GM23248 (cell line): Measurements from ENCODE around the gene GRIA4. TPM values are rescaled to one million over a fixed set of nuclear protein-coding genes. Genes with fewer than 3 reads are reported as not detected.

ENCODE experiments used
- DNase-seq: peaks from one replicate; pipeline ENCODE4 v3.0.0-alpha.2; 2015
- H2AFZ ChIP-seq: fragments of 200-600 bp; sonication (generic); 2 replicates; pipeline ENCODE4 v1.6.1; 2016; ENCODE audit warnings: antibody characterized with exemption
- H3F3A ChIP-seq: fragments of 200-600 bp; sonication (generic); 2 replicates; pipeline ENCODE4 v1.6.1; 2016; ENCODE audit warnings: mild to moderate bottlenecking, antibody characterized with exemption, mixed run types; ENCODE audit not compliant: insufficient read depth
- H3K27ac ChIP-seq: fragments of 200-600 bp; sonication (generic); 2 replicates; pipeline ENCODE4 v1.5.1; 2016; ENCODE audit warnings: mild to moderate bottlenecking
- H3K27me3 ChIP-seq: fragments of 200-600 bp; sonication (generic); replicated peaks from 2 replicates; pipeline ENCODE4 v1.6.1; 2016; ENCODE audit warnings: mild to moderate bottlenecking; ENCODE audit not compliant: insufficient read depth
- H3K36me3 ChIP-seq: fragments of 200-600 bp; sonication (generic); 2 replicates; pipeline ENCODE4 v1.6.1; 2016; ENCODE audit warnings: low read depth, mild to moderate bottlenecking
- H3K4me1 ChIP-seq: fragments of 200-600 bp; sonication (generic); 2 replicates; pipeline ENCODE4 v1.6.1; 2016; ENCODE audit warnings: mild to moderate bottlenecking; ENCODE audit not compliant: insufficient read depth
- H3K4me2 ChIP-seq: fragments of 200-600 bp; sonication (generic); one replicate; pipeline ENCODE4 v1.6.1; 2016; ENCODE audit warnings: mild to moderate bottlenecking; ENCODE audit not compliant: unreplicated experiment
- H3K4me3 ChIP-seq: fragments of 200-600 bp; sonication (generic); 2 replicates; pipeline ENCODE4 v1.5.1; 2016; ENCODE audit warnings: mild to moderate bottlenecking
- H3K79me2 ChIP-seq: fragments of 200-600 bp; sonication (generic); 2 replicates; pipeline ENCODE4 v1.6.1; 2016; ENCODE audit warnings: mild to moderate bottlenecking; ENCODE audit not compliant: insufficient read depth
- H3K9ac ChIP-seq: fragments of 200-600 bp; sonication (generic); 2 replicates; pipeline ENCODE4 v1.6.1; 2016; ENCODE audit warnings: mild to moderate bottlenecking
- H3K9me2 ChIP-seq: fragments of 200-600 bp; sonication (generic); 2 replicates; pipeline ENCODE4 v1.6.1; 2016; ENCODE audit warnings: mixed run types, mild to moderate bottlenecking, moderate library complexity; ENCODE audit not compliant: insufficient read depth
- H3K9me3 ChIP-seq: fragments of 200-600 bp; sonication (generic); one replicate; pipeline ENCODE4 v1.6.1; 2017; ENCODE audit warnings: low read depth
- H4K20me1 ChIP-seq: fragments of 200-600 bp; sonication (generic); 2 replicates; pipeline ENCODE4 v1.6.0; 2016; ENCODE audit not compliant: insufficient read depth
- EZH2 ChIP-seq: fragments of 200-600 bp; sonication (generic); IDR thresholded peaks from 2 replicates; pipeline ENCODE4 v1.6.1; 2018; ENCODE audit warnings: antibody characterized with exemption, mild to moderate bottlenecking; ENCODE audit not compliant: insufficient read depth, poor library complexity, severe bottlenecking
- EZH2phosphoT487 ChIP-seq: fragments of 200-600 bp; sonication (generic); IDR thresholded peaks from 2 replicates; pipeline ENCODE4 v1.6.1; 2018; ENCODE audit warnings: antibody characterized with exemption, moderate library complexity, mild to moderate bottlenecking, low read depth; ENCODE audit not compliant: insufficient read depth
- WGBS, 2 experiments: methylation state at CpG; one replicate each; pipeline ENCODE4 v1.1.6; 2015 to 2017; ENCODE audit warnings: low lambda C conversion rate in 2 of 2, low coverage in 1 of 2; ENCODE audit errors: missing lambda C conversion rate in 2 of 2; 5-methylcytosine and 5-hydroxymethylcytosine counted together
- in situ Hi-C: fragments of 300-500 bp; cut with MboI; formaldehyde crosslinking; loops from 2 replicates; pipeline ENCODE4 v1.15.0; 2020
- polyA plus RNA-seq: library from polyadenylated mRNA; unstranded; fragments of >200 nt; fragmentation: Nextera tagmentation; extraction: Ambion mirVana; gene quantifications from 2 replicates; pipeline ENCODE4 v1.2.1, GENCODE V29; 2016
- total RNA-seq: library from RNA; depleted of rRNA; stranded (reverse); fragments of >200 nt; shearing (Covaris generic); gene quantifications from 2 replicates; pipeline ENCODE4 v1.2.3, GENCODE V29; 2014; rRNA removed

GRIA4 gene
- total RNA-seq (not detected in 2 replicates), polyA plus RNA-seq (not detected in 2 replicates)

DNA sequence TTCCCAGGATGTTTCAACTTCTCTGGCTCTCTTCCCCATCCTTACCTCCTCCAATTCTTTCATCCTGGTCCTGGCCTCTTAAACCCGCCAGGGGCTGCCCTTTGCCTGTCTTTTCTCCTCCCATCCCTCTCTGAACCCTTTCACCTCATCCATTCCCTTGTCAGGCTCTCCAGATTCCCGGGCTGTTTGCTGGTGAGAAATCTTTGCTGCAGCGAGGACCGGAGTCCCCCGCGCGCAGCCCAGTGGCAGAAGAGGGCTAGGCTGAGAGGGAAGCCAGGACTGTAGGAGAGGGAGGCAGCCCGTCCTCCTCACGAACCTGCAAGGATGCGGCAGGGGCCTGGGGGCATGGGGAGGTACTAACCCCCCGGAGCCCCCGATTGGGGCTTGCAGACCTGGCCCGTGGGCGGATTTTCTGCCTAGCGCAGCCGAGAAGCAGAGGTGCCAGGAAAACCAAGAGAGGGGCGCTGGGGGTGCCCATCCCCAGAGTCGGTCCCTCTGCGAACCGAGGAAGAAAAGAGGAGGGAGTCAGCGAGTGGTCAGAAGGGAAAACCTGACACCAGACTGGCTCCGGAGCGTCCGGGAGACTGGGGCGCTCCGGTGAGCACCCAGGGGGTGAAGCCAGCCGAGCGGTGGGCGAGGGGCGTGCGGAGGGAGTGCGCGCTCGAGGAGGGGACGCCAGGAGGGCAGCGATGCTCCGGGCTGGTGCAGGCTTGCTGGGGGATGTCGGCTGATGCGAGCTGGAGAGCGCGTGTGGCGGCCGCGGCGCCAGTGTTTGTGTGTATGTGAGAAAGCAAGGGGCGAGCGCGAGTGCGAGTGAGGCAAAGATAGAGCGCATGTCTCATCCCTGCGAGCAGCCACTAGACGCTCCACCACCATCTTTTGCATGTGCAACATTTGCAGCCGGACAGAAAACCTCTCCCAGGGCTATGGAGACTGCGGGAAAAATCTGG lies at the start of gene GRIA4:
Gene GRIA4, plus strand, starts transcription at position 242 of the 950 bp plus-strand sequence. CDS start 925 bp downstream, outside the sequence.
- in situ Hi-C loops, result no loop called here
- 0 out of 2 replicates have a peak, but pooled peaks have one; percentile 14 for TF ChIP-seq EZH2phosphoT487
- TF ChIP-seq EZH2, result no peak
- peak within 1 kb of the TSS; percentile 65 for H3K4me2 ChIP-seq
- peaks cover 56% of the 10 kb centered on the region for H3K27me3 ChIP-seq
- H4K20me1 ChIP-seq, result no peaks in the 10 kb centered on the region
- H3K27ac ChIP-seq, result no peak within 1 kb of the TSS
- H3K4me1 ChIP-seq, result peaks cover 5% of the 10 kb centered on the region; the same call in 1 of the 2 replicates
- H3K4me3 ChIP-seq, result peak within 1 kb of the TSS; percentile 60
- no peaks in the 10 kb centered on the region for H3K36me3 ChIP-seq
- H3K9ac ChIP-seq, result no peak within 1 kb of the TSS
- H3K9me2 ChIP-seq, result no peaks in the 10 kb centered on the region
- H3K79me2 ChIP-seq, result no peaks in the 10 kb centered on the region
- WGBS, 2 experiments, result 3 to 9% methylated on average over 53 to 54 of the region's 54 CpGs
- peak within 1 kb of the TSS; percentile 77 for H2AFZ ChIP-seq
- H3K9me3 ChIP-seq, result no peaks in the 10 kb centered on the region
- DNase-seq, result peak; percentile 65
- H3F3A ChIP-seq, result no peaks in the 10 kb centered on the region

DNA sequence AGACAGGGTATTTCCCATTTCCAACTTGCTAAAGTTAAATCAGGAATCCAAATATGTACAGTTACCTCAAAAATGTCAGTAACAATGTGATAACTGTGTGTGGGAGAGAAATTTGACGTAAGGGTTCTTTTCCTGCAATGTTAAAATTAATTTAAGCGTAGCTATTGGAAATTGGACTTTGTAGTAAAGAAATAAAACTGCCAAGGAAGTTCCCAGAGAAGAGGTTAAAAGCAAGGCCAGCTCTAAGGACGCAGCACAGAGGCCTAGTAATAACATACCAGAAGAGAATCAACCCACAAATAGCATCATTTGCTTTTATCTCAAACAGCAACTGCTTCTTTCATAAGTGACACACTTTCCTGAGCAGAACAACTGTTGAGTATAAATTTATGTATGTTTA lies 36.8 kb upstream of the GRIA4 start:
- no peaks in the 10 kb centered on the region for H3K27me3 ChIP-seq
- no peaks in the 10 kb centered on the region for H3K4me1 ChIP-seq
- no peaks in the 10 kb centered on the region for H3K9me3 ChIP-seq
- no peaks in the 10 kb centered on the region for H4K20me1 ChIP-seq
- no peak overlapping the region for H3K9ac ChIP-seq
- H3K79me2 ChIP-seq, result no peaks in the 10 kb centered on the region
- H3K4me2 ChIP-seq, result no peak overlapping the region
- no peak overlapping the region for H3K27ac ChIP-seq
- no peaks in the 10 kb centered on the region for H3F3A ChIP-seq
- H2AFZ ChIP-seq, result no peak overlapping the region
- no peak for DNase-seq
- TF ChIP-seq EZH2phosphoT487 (no peak), EZH2 (no peak)
- H3K9me2 ChIP-seq, result no peaks in the 10 kb centered on the region
- no peak overlapping the region for H3K4me3 ChIP-seq
- in situ Hi-C loops, result no loop called here
- 52 to 61% methylated on average over 3 of the region's 3 CpGs for WGBS, 2 experiments
- H3K36me3 ChIP-seq, result no peaks in the 10 kb centered on the region

DNA sequence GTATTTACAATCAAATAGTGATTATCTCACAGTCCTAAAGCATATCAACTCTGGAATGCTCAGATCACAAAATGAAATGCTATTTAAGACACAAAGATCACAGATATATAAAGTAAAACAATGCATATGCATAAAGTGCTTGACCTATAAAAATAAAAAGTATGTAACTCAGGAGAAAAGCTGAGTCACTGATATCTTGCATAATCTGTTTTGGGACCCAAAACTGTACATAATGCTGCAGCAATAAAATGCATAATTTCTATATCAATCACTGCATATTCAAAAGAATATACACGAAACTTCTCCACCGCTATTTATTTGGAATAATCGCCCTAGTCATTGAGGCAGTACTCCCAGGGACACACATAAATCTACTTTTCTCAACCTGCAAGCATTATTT lies 34.9 kb upstream of the GRIA4 start:
- Histone ChIP-seq H3K36me3 (no peaks in the 10 kb centered on the region), H3K27ac (no peak overlapping the region), H3K9me2 (no peaks in the 10 kb centered on the region), H3K4me3 (no peak overlapping the region), H3K4me2 (no peak overlapping the region), H3K4me1 (no peaks in the 10 kb centered on the region), H3K9me3 (no peaks in the 10 kb centered on the region), H2AFZ (no peak overlapping the region), H4K20me1 (no peaks in the 10 kb centered on the region), H3K27me3 (no peaks in the 10 kb centered on the region), H3F3A (no peaks in the 10 kb centered on the region), H3K9ac (no peak overlapping the region), H3K79me2 (no peaks in the 10 kb centered on the region)
- WGBS, 2 experiments, result 79 to 81% methylated on average over 3 of the region's 3 CpGs
- in situ Hi-C loops, result no loop called here
- DNase-seq, result no peak
- TF ChIP-seq EZH2 (no peak), EZH2phosphoT487 (no peak)

DNA sequence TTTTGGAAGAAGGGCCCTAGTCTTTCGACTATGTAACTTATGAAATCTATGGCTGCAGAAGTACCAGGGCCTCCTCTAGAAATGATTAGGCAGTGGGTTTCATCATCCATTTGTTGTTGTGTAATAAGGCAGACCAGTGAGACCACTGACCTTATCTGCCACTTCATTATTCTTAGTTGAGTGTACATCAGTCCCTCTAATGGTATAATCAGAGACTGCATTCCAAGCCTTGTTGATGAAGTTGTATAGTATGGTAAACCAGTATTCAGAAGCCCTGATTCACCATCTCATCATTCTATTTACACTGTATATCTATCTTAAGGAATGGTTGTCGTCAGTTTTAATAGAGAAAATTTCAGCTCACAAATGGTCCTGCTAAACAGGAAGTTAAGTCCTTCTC lies 32.2 kb upstream of the GRIA4 start:
- H3K9me3 ChIP-seq, result no peaks in the 10 kb centered on the region
- no peaks in the 10 kb centered on the region for H3K9me2 ChIP-seq

More for the DNA sequence above, 32.2 kb upstream of the GRIA4 start:
- 60 to 71% methylated on average over 2 of the region's 2 CpGs for WGBS, 2 experiments
- in situ Hi-C loops, result no loop called here
- no peak for TF ChIP-seq EZH2phosphoT487
- TF ChIP-seq EZH2, result no peak
- Histone ChIP-seq H3F3A (no peaks in the 10 kb centered on the region), H3K27me3 (no peaks in the 10 kb centered on the region), H3K79me2 (no peaks in the 10 kb centered on the region), H3K27ac (no peak overlapping the region), H3K4me3 (no peak overlapping the region), H3K4me1 (no peaks in the 10 kb centered on the region), H2AFZ (no peak overlapping the region), H3K9ac (no peak overlapping the region), H4K20me1 (no peaks in the 10 kb centered on the region), H3K36me3 (no peaks in the 10 kb centered on the region), H3K4me2 (no peak overlapping the region)
- no peak for DNase-seq
